Urothelium cell line (cell line): ENCODE results near the gene XRCC4.
"Not testable (repeated sequence)": the region's sequence is repeated elsewhere in the genome, so short reads cannot be mapped to it uniquely, and the experiment has no call there.

Experiments used
- DNase-seq: peaks from one replicate; pipeline ENCODE4 v3.0.0; 2011; ENCODE audit warnings: low spot score, mixed read lengths
- FAIRE-seq: peaks from 2 replicates; lab custom pipeline; 2011; peaks lifted over from hg19 to GRCh38; lab: Jason Lieb, UNC

XRCC4 gene

DNA sequence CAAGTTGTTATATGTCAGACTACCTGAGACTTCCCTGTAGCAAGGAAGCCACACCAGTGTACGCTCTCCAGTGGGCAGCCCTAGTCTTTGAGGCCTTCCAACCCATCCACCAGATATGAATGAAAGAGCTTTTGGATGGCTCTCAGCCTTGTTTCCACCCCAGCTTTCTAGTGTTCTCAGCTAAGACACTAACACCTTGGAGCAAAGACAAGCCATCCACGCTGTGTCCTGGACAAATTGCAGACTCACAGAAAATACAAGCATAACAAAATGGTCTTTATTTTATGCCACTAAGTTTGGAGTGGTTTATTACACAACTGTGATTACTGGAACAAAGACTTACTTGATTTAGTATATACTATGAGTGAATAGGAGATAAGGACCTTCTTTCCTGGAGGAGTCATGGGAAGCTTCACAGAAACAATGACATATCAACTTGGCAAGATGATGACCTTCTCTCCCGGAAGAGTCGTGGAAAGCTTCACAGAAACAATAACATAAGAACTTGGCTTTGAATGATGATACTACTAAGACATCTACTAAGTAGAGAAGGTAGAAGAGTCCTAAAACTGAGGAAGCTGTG lies 260.2 kb downstream of the XRCC4 start:
- DNase-seq (no peak), FAIRE-seq (no peak)

DNA sequence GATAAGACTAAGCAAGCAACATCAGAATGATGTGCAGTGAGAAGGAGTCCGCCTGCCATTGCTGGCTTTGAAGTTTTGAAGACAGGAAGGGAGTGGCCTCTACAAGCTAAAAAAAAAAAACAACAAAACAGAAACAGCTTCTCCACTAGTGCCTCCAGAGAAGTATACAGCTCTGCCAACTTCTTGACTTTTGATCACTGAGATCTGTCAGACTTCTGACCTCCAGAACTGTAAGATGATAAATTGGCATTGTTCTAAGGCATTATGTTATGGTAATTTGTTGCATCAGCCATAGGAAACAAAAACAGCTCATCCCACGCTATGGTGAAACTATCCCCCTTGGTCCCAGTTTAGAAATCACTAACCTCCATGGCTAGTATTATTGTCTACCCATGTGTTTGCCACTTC lies 263.2 kb downstream of the XRCC4 start:
- DNase-seq = no peak
- no peak for FAIRE-seq

DNA sequence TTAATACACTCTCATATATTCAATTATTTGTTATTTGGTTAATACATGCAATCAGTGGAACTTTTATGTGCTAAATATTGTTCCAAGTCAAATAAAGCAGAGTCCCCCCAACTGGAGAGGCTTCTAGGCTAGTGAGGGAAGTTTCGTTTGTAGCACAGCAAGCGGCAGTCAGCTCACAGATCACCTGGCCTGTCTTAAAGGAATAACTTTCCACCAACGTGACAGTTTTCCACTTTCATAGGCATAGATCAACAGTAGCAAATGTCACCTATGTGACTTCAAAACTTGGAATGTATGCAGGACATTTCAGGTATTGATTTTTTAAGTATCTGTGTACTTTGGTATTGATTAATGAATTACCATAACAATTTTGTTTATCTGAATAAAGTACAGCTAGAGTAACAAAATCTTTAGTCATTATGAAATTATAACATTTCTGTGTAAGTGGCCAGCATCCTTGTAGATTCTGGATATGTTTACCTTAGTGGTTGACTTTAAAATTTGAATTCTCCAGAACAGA lies 264.5 kb downstream of the XRCC4 start:
- DNase-seq (no peak), FAIRE-seq (no peak)

DNA sequence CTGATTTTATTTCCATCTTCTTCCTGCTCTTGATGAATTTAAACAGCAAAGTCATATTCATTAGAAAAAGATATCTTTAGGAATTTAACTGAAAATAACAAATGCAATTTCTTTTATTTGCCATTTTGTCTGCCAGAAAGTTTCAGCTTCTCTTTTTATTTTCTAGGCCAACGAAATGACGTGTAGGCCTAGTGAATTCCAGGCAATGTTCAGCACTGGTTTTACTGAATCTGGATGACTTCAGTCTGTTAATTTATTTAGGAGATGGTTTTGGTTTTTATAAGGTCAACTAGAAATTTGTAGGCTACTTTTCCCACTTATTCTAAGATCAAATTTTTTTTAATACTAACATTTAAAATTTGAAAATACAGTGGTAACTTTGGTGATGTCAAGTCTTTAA lies 265.1 kb downstream of the XRCC4 start:
- no peak for FAIRE-seq
- no peak for DNase-seq

DNA sequence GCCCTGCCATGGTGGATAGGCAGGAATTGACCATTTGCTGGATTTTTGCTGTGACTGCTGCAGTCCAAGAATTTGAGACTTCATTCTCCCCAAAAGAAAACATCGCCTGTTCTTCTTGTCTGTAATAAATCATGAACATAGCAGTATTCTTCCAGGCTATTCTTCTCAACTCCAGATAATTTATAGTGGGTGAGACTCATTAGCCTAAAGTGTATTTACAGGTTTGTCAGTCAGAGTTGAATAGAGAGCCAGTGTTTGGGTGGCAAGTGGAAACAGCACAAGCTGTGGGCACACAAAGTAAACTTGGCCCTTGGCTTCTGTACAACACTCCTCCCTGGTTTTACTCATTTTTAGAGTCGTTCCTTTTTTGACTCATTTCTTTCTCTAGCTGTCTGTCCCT lies 266.0 kb downstream of the XRCC4 start:
- DNase-seq (no peak), FAIRE-seq (no peak)

DNA sequence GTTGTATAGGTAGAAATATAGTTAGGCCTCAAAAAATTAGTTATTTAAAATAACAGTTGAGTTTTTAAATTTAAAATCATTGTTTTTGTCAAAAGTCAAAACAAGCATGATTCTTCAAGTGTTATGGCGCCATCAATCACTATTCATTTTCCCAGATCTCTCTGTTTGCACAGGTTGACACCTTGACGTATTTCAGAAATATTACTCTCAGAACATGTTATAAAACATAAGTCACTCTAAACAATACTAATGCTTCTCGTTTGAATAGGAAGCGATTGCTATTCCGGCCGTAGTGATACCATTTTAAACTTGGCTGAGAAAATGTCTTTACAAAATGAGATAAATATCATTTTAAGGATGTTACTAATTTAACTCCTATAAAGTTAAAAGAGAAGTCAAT lies 268.1 kb downstream of the XRCC4 start:
- DNase-seq = no peak
- FAIRE-seq = no peak

DNA sequence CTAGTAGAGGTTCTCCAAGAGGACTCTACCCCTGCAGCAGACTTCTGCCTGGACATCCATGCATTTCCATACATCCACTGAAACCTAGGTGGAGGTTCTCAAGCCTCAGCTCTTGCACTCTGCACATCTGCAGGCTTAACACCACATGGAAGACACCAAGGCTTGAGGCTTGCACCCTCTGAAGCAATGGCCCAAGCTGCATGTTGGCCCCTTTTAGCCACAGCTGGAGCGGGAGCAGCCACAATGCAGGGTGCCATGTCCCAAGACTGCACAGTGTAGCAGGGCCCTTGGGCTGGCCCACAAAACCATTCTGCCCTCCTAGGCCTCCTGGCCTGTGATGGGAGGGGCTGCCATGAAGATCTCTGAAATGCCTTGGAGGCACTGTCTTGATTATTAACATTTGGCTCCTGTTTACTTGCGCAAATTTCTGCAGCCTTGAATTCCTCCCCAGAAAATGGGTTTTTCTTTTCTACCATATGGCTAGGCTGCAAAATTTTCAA lies 271.0 kb downstream of the XRCC4 start:
- FAIRE-seq (no peak), DNase-seq (no peak)

DNA sequence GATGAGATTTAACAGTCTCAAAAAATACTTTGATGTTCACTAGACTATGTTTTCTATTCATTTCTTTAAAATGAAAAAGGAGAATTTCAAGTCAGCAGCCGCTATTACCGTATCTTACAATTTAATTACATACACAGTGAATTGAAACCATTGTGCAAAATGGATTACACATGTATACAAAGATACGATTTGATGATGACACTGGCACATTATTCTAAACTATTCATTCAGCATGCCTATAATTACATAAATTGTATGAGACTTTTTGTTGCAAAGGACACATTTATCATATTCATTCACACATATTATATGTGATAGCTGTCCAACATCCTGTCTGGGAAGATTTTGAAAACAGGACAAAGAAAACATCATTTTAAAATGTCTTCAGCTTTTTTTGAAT lies 275.9 kb downstream of the XRCC4 start:
- no peak for DNase-seq
- FAIRE-seq = no peak

DNA sequence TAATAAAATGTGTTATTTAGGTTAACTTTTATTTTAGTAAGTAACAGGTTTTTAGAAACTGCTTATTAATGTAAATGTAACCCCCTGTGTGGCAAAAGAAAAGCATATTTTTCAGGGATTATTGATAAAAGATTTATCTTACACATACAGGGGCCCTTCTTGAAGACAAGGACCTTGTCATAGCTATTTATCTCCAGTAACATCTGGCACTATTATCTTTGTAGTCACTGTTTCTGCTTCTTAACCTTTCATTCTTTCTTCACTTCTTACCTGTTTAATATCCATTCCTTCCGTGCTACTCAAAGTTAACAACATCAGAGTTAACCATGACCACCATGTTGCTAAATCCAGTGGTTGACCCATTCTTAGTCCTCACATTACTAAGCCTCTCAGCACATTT lies 276.4 kb downstream of the XRCC4 start:
- DNase-seq (no peak), FAIRE-seq (no peak)

DNA sequence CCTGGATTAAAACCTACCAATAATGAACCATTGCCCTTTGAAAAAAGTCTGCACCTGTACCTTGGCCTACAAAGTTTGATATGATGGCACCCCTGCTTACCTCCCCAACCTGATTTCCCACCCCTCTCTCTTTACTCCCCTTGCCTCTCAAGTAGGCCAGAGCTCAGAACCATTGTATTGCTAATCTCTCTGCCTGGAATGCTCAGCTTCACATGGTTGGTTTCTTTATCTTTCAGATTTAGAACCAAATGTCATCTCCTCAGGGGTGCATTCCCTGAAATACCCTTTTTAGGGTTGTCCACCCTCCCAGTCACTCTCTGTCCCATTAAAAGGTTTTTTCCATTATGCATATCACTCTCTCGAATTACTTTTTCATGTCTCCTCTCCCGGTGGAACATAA lies 277.6 kb downstream of the XRCC4 start:
- DNase-seq (no peak), FAIRE-seq (no peak)

DNA sequence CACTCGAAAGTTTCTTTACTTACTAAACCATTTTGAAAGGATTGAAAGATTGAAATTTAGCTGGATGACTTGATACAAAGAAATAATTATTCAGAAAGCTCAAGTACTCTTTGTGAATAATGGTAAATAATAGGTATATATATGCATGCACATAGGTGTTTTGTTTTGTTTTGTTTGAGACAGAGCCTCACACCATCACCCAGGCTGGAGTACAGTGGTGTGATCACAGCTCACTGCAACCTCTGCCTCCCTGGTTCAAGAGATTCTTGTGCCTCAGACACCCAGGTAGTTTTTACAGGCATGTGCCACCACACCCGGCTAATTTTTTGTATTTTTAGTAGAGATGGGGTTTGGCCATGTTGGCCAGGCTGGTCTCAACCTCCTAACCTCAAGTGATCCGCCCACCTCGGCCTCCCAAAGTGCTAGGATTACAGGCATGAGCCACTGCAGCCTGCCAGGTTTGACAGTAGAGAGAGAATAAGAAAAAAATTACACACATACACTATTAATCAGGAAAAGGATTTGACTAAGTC lies 278.2 kb downstream of the XRCC4 start:
- DNase-seq, FAIRE-seq: not testable (repeated sequence)

DNA sequence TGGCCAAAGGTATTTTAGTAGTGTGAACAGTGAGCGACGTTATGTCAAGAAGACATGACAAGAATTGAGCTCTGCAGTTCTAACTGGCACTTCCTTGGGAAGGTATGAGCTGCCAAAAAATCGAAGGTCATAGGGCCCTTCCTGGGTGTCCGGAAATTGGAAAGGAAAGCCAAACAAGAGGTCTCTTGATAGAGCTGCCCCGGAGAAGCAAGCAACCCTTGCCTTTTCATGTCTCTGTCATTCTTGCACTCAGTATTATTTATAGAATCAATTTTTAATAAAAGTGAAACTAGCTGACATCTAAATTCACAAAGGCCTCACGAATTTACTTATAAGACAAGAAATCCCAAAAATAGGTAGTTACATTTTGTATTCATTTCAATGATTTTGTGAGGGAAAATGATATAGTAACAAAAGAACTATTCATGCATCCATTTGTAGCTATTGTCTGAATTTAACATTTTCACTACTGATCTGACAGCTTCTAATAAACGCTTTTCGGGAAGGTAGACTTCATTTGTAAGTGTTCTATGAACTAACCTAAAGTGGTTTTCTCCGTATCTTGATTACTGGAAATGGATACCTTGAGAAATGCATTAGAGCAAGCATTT lies 280.4 kb downstream of the XRCC4 start:
- FAIRE-seq (no peak), DNase-seq (no peak)

DNA sequence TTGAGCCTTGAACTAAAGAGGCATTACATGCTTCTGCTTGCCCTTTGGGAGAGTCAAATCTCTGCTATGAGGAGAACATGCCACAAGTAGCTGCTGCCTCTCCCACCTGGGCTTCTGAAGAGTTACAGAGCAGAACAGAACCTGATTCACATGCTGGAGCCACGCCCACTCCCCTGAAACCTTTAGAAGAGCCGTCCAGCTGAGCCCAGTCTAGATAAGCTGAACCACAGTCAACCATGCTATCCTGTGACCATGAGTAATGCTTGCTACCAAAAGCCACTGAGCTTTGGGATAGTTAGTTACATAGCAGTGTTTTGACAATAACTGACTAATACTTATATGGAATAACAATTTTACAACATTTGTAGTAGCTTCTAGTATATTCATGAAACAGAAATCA lies 283.2 kb downstream of the XRCC4 start:
- FAIRE-seq = no peak
- DNase-seq = no peak

DNA sequence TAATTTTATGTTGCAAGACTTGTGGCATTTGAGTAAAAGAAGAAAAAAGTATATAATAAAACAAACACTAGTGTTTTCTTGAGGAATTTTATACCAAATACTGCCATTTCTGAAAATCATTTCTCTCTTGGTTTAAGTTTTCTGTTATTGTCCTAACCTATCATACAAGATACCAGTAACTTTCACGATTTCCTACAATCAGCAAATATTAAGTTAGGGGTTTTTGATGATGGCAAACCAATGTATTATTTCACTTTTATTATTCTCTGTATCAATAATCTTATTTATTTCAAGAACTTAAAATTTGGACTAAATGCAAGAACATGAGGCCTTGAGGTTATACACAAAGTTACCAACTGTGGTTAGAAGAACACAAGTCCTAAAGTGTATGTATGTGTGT lies 285.2 kb downstream of the XRCC4 start:
- DNase-seq (no peak), FAIRE-seq (no peak)

DNA sequence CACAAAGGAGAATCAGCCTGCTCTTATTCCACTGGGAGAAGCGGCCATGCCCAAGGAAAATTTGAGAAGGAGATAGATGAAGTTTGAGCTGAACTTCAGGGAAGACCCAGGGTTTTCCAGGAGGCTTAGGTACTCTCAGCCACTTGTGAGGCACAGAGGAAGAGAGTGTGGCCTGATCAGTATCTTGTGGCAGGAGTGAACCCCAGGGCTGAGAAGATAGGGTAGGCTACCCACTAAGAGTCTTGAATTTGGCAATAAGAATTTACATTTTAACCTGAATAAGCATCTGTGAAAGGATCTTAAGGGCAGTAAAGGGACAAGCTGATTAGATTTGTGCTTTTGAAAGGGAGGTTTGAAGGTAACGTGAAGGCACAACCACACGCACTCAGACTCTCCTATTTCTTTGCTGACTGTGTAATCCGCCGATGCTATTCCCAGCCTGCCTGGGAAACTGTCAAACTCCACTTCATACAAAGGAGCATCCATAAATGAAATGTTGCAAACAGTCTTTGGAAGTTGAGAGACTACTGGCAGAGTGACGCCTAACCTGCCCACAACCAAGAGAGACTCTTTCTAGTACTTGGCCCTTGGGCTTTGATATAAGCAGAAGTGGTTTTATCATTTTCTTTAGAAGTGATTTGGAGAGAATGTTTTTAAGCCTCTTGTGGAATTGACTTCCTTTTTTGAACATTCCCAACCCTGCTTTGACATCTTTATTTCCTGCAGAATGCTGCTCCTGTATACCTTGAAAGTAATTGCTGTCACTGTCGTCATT lies 286.0 kb downstream of the XRCC4 start:
- DNase-seq = no peak
- no peak for FAIRE-seq

DNA sequence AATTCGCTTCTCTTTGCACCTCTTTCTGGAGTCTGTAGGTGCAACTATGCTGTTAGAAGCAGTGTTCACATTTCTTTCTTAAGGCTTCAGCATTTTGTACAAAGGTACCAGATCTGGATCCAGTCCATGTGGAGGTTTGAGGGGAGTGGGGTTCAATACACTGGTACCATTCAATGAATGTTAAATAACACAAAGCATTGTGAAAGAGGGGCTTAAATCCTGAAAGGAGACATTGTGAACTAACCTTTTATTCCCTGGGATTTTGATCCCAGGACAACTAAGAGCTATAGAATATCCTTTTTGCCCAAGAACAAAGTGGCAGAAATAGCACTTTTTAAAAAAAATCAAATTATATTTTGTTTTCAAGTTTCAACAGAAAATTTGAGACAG lies 286.5 kb downstream of the XRCC4 start:
- no peak for FAIRE-seq
- no peak for DNase-seq

DNA sequence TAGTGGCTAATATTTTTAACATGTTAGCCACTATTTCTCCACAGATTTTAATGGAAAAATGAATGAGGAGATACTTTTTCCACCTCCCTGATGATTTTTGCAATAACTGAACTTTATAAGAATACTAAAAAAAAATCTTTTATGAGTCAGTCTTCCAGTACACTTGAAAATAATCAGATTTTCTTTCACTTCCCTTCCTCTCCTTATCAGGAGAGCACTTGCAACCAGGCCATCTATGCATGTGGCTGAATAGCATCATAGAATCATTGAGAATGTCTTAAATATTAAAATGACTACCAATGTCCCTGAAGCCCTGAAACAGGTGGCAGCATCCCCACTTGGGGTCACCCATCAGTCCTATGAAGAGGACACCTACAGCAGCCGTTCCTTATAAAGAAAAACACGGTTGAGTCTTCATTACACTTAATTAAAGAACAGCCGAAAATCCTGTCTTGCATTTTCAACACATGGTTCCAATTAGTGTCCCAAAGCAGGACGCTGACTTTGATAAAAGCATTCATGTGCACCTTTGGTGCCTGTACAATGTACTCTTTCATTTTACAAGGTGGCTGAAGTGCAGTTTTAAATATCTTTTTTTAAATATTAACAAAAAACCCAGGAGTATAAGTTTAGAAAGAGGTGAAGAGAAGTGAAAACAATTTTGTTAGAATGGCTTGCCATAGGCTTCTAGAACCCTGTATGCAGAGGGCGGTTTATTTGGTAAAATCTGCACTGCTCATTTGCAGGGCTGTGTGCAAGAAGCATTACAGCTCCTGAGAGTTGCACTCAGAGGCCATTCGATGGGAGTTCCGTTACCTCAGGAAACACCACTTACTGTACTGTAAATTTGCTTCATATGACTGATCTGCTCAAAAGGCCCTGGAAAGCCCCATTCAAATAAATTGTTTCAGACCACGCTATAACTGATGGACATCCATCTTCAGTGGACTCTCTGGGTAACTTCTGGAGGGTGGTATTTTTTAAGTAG lies 287.3 kb downstream of the XRCC4 start:
- FAIRE-seq (no peak), DNase-seq (no peak)

DNA sequence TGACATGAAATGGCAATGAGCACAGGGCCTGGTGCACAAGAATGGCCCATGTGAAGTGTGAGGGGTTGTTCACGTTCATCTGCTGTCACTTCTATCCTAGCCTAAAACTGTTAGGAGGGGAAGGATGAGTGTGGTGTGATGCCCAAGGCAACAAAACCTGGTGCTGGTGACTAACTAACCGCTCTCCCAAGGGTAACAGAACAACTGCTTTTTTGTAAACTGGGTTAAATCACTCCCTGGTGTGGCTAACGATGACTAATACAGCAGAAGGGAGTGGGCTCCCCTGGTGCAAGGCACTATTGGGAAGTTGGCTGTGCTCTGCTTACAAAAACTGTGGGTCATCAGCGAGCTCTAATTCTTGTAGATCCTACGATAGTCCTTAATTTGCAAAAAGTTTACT lies 291.0 kb downstream of the XRCC4 start:
- peak; percentile 79 for DNase-seq
- FAIRE-seq = peak; percentile 56

DNA sequence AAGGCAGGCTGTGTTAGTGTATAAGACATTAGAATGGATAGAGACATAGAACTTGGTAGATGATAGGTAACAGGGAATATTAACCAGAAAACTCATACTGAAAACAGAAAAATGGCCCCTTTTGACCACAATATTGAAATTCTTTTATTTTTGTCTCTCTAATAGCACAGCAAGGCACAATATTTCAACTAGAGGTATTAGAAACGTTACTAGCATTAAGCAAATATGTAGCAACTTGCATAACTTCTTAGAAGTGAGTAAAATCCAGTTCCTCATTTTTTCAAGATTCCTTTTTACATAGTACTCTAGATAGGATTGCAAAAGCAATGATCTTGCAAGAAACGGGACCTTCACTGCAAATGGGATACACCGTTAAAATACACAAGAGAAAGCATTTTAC lies 291.5 kb downstream of the XRCC4 start:
- no peak for FAIRE-seq
- no peak for DNase-seq

DNA sequence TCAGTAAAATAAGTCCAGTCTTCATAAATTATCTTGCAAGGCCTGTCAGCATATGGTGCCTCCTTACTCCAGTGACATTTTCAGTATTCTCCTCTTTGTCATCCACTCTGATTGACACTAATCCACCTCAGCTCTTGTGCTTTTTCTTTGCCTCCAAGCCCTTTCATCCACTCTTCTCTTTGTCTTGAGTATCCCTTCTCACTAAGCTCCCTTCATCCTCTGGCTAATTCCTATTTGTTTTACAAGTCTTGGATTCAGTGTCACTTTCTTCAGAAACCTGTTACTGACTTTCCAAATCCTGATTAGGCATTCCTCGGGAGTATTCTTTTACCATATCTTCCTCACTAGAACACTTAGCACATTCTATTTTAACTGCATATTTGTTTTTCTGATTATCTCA lies 293.6 kb downstream of the XRCC4 start:
- DNase-seq (no peak), FAIRE-seq (no peak)

DNA sequence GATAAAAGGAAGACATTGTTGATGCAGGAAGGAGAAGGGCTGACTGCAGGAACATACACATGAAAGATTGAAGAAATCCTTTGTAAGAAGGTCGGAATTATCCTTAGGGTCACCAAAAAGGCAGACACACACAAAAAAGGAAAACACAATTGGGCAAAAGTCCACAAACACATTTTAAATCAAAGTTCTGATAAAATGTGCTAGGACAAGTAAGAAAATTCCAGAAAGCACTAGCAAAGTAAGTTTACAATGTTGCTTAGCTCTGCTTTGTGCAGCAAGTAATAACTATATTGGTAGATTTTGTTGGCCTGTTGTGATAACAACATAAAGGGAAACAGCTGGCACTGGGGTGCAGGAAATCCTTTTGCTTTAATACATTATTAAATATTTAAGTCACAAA lies 294.4 kb downstream of the XRCC4 start:
- DNase-seq = no peak
- FAIRE-seq = no peak
